Endothelial cell of umbilical vein (primary cell): Measurements from ENCODE around the gene MT3. TPM values are rescaled to one million over a fixed set of nuclear protein-coding genes. Genes with fewer than 3 reads are reported as not detected.

Experiments used
- BruUV-seq: library from RNA; stranded (reverse); fragments of 400-500 nt; replicated peaks from 2 replicates; lab custom pipeline; 2021; lab: Mats Ljungman, UMichigan
- CTCF ChIA-PET: fragments of 300-600, 350-600 bp; sonication (Branson Sonifier 250); formaldehyde crosslinking; loops from one replicate; lab custom pipeline; 2021; ENCODE audit warnings: antibody characterized with exemption, inconsistent platforms; lab: Charles Lee
- POLR2A ChIA-PET: fragments of 300-600, 350-600 bp; sonication (Branson Sonifier 250); formaldehyde crosslinking; loops from one replicate; lab custom pipeline; 2021; ENCODE audit warnings: antibody characterized with exemption, inconsistent platforms; lab: Charles Lee
- DNase-seq: peaks from one replicate; pipeline ENCODE4 v3.0.0-alpha.2; 2011; ENCODE audit warnings: low read depth, low spot score
- FAIRE-seq: peaks from 2 replicates; lab custom pipeline; 2011; peaks lifted over from hg19 to GRCh38; lab: Jason Lieb, UNC
- H2AFZ ChIP-seq: 2 replicates; pipeline ENCODE4 v1.6.0; 2012; ENCODE audit warnings: low read depth, low read length, control low read depth, inconsistent platforms
- H3K27ac ChIP-seq: 2 replicates; pipeline ENCODE4 v1.5.1; 2011; ENCODE audit warnings: low read depth, mild to moderate bottlenecking, control low read depth, low read length, moderate library complexity; ENCODE audit not compliant: insufficient read depth
- H3K27me3 ChIP-seq, 2 experiments: 2 replicates each; pipeline versions ENCODE4 v1.6.0 to v1.6.1; 2011; ENCODE audit warnings: low read length in 2 of 2, mixed read lengths in 1 of 2; ENCODE audit not compliant: control insufficient read depth in 2 of 2, insufficient read depth in 2 of 2
- H3K36me3 ChIP-seq, 2 experiments: 2 replicates in 1 of 2; 3 replicates in 1 of 2; pipeline ENCODE4 v1.5.1; 2011; ENCODE audit warnings: low read length in 2 of 2, mild to moderate bottlenecking in 1 of 2, moderate library complexity in 1 of 2; ENCODE audit not compliant: control insufficient read depth in 2 of 2, insufficient read depth in 2 of 2; ENCODE audit errors: extremely low read depth in 1 of 2
- H3K4me1 ChIP-seq: 3 replicates; pipeline ENCODE4 v1.5.1; 2011; ENCODE audit warnings: mild to moderate bottlenecking, low read length; ENCODE audit not compliant: control insufficient read depth, insufficient read depth; ENCODE audit errors: extremely low read depth
- H3K4me2 ChIP-seq: 2 replicates; pipeline ENCODE4 v1.6.1; 2011; ENCODE audit warnings: low read length, control low read depth, mixed read lengths; ENCODE audit not compliant: insufficient read depth
- H3K4me3 ChIP-seq, 3 experiments: fragments of 200-600 bp in 1 of 3; sonication (generic), shearing (Covaris generic) in 1 of 3; replicated peaks in 1 of 3; 2 replicates each; pipeline ENCODE4 v1.5.1; 2011 to 2016; ENCODE audit warnings: control low read depth in 3 of 3, low read length in 3 of 3, mild to moderate bottlenecking in 2 of 3, inconsistent platforms in 1 of 3, low read depth in 1 of 3, moderate library complexity in 1 of 3; ENCODE audit not compliant: insufficient read depth in 1 of 3
- H3K79me2 ChIP-seq: 2 replicates; pipeline ENCODE4 v1.6.0; 2012; ENCODE audit warnings: low read length, inconsistent platforms; ENCODE audit not compliant: control insufficient read depth, insufficient read depth
- H3K9ac ChIP-seq: replicated peaks from 2 replicates; pipeline ENCODE3; 2011; ENCODE audit warnings: low read length, control low read depth; ENCODE audit not compliant: insufficient read depth; ENCODE audit errors: extremely low read depth
- H3K9me1 ChIP-seq: replicated peaks from 3 replicates; pipeline ENCODE4 v1.6.0; 2011; ENCODE audit warnings: mild to moderate bottlenecking, low read length; ENCODE audit not compliant: control insufficient read depth, insufficient read depth; ENCODE audit errors: extremely low read depth
- H3K9me3 ChIP-seq: replicated peaks from 2 replicates; pipeline ENCODE4 v1.5.1; 2012; ENCODE audit warnings: low read length, inconsistent platforms; ENCODE audit not compliant: control insufficient read depth, insufficient read depth
- H4K20me1 ChIP-seq: replicated peaks from 2 replicates; pipeline ENCODE3; 2011; ENCODE audit warnings: mild to moderate bottlenecking, low read length; ENCODE audit not compliant: control insufficient read depth, insufficient read depth; ENCODE audit errors: extremely low read depth
- EZH2 ChIP-seq: IDR thresholded peaks from 2 replicates; pipeline ENCODE4 v1.6.1; 2012; ENCODE audit warnings: borderline replicate concordance, low read depth, mild to moderate bottlenecking, moderate library complexity, low read length, inconsistent platforms; ENCODE audit not compliant: severe bottlenecking
- FOS ChIP-seq: IDR thresholded peaks from 2 replicates; pipeline ENCODE4 v1.6.1; 2011; ENCODE audit warnings: mild to moderate bottlenecking, low read length, moderate library complexity, borderline replicate concordance; ENCODE audit not compliant: insufficient read depth
- GATA2 ChIP-seq: IDR thresholded peaks from 2 replicates; pipeline ENCODE4 v1.7.0; 2011; ENCODE audit warnings: low read depth, mild to moderate bottlenecking, moderate library complexity, mixed read lengths, low read length; ENCODE audit not compliant: insufficient read length, insufficient read depth
- JUN ChIP-seq: IDR thresholded peaks from 2 replicates; pipeline ENCODE4 v1.6.1; 2011; ENCODE audit warnings: borderline replicate concordance, low read depth; ENCODE audit not compliant: insufficient read length, insufficient read depth
- MAX ChIP-seq: IDR thresholded peaks from 2 replicates; pipeline ENCODE4 v1.6.1; 2011; ENCODE audit not compliant: insufficient read depth, insufficient read length
- MYC ChIP-seq: IDR thresholded peaks from one replicate; pipeline ENCODE4 v1.6.1; 2011; ENCODE audit warnings: mild to moderate bottlenecking, low read depth, low read length
- POLR2A ChIP-seq: IDR thresholded peaks from 2 replicates; pipeline ENCODE4 v1.6.1; 2012; ENCODE audit warnings: low read depth, mild to moderate bottlenecking, control low read depth, low read length
- POLR2AphosphoS5 ChIP-seq: IDR thresholded peaks from 2 replicates; pipeline ENCODE4 v1.6.1; 2012; ENCODE audit warnings: low read depth, mild to moderate bottlenecking, control low read depth, low read length, moderate library complexity; ENCODE audit not compliant: insufficient read depth
- dilution Hi-C: fragments of 300-500 bp; cut with MboI; formaldehyde crosslinking; loops from one replicate; pipeline ENCODE4 v1.15.0; 2019; ENCODE audit warnings: low sequenced_read_pairs; ENCODE audit not compliant: extremely low pct_ligation_motif_present
- intact Hi-C: fragments of 100-400 bp; cut with micrococcal nuclease; formaldehyde crosslinking; loops from one replicate; pipeline ENCODE4 v1.10.0; 2022
- polyA plus RNA-seq, 4 experiments: library from polyadenylated mRNA; depleted of rRNA in 3 of 4; stranded (reverse) in 3 of 4; unstranded in 1 of 4; fragments of >200 nt; gene quantifications; 2 replicates each; pipeline versions ENCODE4 v1.2.1 to v1.2.3, GENCODE V29; 2011 to 2012; ENCODE audit warnings: missing spikeins in 1 of 4
- total RNA-seq: library from RNA; stranded (reverse); gene quantifications from 2 replicates; pipeline ENCODE4 v1.2.3, GENCODE V29; 2021
- TF ChIP-seq, protein P1 (sequence below), 2 donors: IDR thresholded peaks; 1 replicate in 1 of 2; 2 replicates in 1 of 2; pipeline ENCODE4 v1.5.1; 2011; ENCODE audit warnings: low read length in 2 of 2, mild to moderate bottlenecking in 2 of 2, moderate library complexity in 2 of 2, control low read depth in 1 of 2, inconsistent platforms in 1 of 2, low read depth in 1 of 2; ENCODE audit not compliant: insufficient read depth in 1 of 2; ENCODE audit errors: extremely low read depth in 1 of 2

MT3 gene
- total and polyA plus RNA-seq, 2 donors (not counting 3 experiments of a cell fraction or from before 2014, with no cell fraction given): not detected

DNA sequence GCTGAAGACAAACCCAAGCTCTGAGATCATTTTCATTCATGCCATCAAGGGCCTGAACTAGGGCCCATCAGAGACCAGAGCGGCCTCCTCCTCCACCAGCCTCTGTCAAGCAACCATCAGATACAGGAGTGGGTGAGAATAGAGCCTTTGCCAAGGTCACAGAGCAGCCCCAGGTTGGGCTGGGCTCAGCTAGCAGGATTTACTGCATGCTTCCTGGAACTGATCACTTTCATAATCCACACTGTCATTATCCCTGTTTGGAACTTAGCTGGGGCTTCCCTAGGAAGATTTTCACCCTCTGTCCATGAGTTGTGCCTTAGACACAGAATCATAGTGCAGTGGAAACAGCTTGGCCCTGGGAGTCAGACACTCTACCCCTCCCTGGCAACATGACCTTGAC, 19.4 kb upstream of the MT3 start:
- FAIRE-seq (no peak), DNase-seq (no peak)
- no peak overlapping the region for H3K4me3 ChIP-seq
- ChIA-PET POLR2A (no interaction called here), CTCF (interaction anchor here (1.4 kb wide), 1 partner anchor 132 kb away, joined by 4 read pairs; no protein-coding TSS in a partner anchor)
- peaks cover 7 to 12% of the 10 kb centered on the region in 2 experiments for H3K27me3 ChIP-seq
- no peak for TF ChIP-seq EZH2
- no peak for TF ChIP-seq MYC
- TF ChIP-seq POLR2AphosphoS5: no peak
- no peak for TF ChIP-seq JUN
- no peak for TF ChIP-seq POLR2A
- TF ChIP-seq MAX: no peak
- TF ChIP-seq GATA2: no peak
- TF ChIP-seq, protein P1, sequence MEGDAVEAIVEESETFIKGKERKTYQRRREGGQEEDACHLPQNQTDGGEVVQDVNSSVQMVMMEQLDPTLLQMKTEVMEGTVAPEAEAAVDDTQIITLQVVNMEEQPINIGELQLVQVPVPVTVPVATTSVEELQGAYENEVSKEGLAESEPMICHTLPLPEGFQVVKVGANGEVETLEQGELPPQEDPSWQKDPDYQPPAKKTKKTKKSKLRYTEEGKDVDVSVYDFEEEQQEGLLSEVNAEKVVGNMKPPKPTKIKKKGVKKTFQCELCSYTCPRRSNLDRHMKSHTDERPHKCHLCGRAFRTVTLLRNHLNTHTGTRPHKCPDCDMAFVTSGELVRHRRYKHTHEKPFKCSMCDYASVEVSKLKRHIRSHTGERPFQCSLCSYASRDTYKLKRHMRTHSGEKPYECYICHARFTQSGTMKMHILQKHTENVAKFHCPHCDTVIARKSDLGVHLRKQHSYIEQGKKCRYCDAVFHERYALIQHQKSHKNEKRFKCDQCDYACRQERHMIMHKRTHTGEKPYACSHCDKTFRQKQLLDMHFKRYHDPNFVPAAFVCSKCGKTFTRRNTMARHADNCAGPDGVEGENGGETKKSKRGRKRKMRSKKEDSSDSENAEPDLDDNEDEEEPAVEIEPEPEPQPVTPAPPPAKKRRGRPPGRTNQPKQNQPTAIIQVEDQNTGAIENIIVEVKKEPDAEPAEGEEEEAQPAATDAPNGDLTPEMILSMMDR (IDR thresholded peaks at IDR 0.05; ENCODE audit: extremely low read depth in 1 of 2, insufficient read depth in 1 of 2, low read depth in 1 of 2, low read length in 2 of 2): no peak
- no peak for TF ChIP-seq FOS
- no peaks in the 10 kb centered on the region for H3K9me3 ChIP-seq
- no peak overlapping the region for H2AFZ ChIP-seq
- no peaks in the 10 kb centered on the region for H4K20me1 ChIP-seq
- H3K79me2 ChIP-seq: no peaks in the 10 kb centered on the region
- H3K27ac ChIP-seq: no peak overlapping the region
- intact Hi-C loops: no loop called here
- H3K9me1 ChIP-seq: no peaks in the 10 kb centered on the region
- H3K9ac ChIP-seq: no peak overlapping the region
- BruUV-seq: no TSS peak
- dilution Hi-C loops: no loop called here
- H3K4me2 ChIP-seq: no peak overlapping the region
- H3K36me3 ChIP-seq: no peaks in the 10 kb centered on the region
- no peaks in the 10 kb centered on the region for H3K4me1 ChIP-seq
